Measurements from ENCODE around the gene SNX25.

DNA sequence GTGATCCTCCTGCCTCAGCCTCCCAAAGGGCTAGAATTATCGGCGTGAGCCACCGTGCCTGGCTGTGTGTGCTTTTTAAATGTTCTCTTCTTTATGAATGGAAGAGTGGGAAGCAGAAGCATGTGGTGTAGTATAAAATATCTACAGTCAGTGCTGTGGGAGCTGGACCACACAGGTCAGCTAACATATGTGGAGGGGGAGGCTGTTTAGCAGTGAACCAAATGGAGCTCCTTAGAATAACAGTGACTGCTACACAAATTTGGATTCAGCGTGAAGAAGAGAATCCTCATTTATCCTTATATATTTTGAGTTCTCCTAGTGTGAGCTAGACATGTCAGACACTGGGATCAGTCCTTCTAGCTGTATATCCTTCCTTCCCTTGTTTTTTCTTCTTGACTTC lies 3.2 kb downstream of the SNX25 start:
- TF ChIP-seq ZSCAN20 (CRISPR knock-in tag; IDR thresholded peaks at IDR 0.05; ENCODE audit: borderline replicate concordance) = no peak
- no peak for TF ChIP-seq NR3C1 (CRISPR knock-in tag; IDR thresholded peaks at IDR 0.05)
- TF ChIP-seq ZNF563 (CRISPR knock-in tag; IDR thresholded peaks at IDR 0.05) = no peak
